Omental fat pad (tissue), 4 donors: ENCODE results near the gene NTRK2. TPM values are rescaled to one million over a fixed set of nuclear protein-coding genes. Genes with fewer than 3 reads are reported as not detected.

Experiments
- ATAC-seq: fragments of 150-250 bp; one replicate; pipeline ENCODE4 v1.9.1; 2016; ENCODE audit warnings: mild to moderate bottlenecking, moderate library complexity; ENCODE audit not compliant: low FRiP score
- DNase-seq: peaks from one replicate; pipeline ENCODE4 v3.0.0-alpha.2; 2019; ENCODE audit warnings: low spot score
- total RNA-seq, 4 donors: library from RNA; depleted of rRNA; stranded (reverse); fragments of >200 nt; gene quantifications; one replicate each; pipeline ENCODE4 v1.1.0, GENCODE V29; 2016
- TF ChIP-seq, protein P1 (sequence below), 3 donors: fragments of 450-650 bp; IDR thresholded peaks; one replicate each; pipeline ENCODE4 v1.5.1; 2016 to 2017; ENCODE audit warnings: antibody characterized with exemption in 3 of 3, mild to moderate bottlenecking in 3 of 3, moderate library complexity in 2 of 3

Gene NTRK2
- total RNA-seq, 4 donors from 2014 or later, result 13.9 to 20.2 (median 16.1) TPM

- TF ChIP-seq, protein P1, sequence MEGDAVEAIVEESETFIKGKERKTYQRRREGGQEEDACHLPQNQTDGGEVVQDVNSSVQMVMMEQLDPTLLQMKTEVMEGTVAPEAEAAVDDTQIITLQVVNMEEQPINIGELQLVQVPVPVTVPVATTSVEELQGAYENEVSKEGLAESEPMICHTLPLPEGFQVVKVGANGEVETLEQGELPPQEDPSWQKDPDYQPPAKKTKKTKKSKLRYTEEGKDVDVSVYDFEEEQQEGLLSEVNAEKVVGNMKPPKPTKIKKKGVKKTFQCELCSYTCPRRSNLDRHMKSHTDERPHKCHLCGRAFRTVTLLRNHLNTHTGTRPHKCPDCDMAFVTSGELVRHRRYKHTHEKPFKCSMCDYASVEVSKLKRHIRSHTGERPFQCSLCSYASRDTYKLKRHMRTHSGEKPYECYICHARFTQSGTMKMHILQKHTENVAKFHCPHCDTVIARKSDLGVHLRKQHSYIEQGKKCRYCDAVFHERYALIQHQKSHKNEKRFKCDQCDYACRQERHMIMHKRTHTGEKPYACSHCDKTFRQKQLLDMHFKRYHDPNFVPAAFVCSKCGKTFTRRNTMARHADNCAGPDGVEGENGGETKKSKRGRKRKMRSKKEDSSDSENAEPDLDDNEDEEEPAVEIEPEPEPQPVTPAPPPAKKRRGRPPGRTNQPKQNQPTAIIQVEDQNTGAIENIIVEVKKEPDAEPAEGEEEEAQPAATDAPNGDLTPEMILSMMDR (IDR thresholded peaks at IDR 0.05), result no peak
- DNase-seq, result no peak
- ATAC-seq, result no peak
These were observed 281.6 kb downstream of the NTRK2 start for GRCh38 chr9:84950879-84951811.

GRCh38 chr9:84953252-84953773, 283.8 kb downstream of the NTRK2 start:
- TF ChIP-seq, protein P1 (IDR thresholded peaks at IDR 0.05), result no peak
- DNase-seq (no peak), ATAC-seq (no peak)

DNA sequence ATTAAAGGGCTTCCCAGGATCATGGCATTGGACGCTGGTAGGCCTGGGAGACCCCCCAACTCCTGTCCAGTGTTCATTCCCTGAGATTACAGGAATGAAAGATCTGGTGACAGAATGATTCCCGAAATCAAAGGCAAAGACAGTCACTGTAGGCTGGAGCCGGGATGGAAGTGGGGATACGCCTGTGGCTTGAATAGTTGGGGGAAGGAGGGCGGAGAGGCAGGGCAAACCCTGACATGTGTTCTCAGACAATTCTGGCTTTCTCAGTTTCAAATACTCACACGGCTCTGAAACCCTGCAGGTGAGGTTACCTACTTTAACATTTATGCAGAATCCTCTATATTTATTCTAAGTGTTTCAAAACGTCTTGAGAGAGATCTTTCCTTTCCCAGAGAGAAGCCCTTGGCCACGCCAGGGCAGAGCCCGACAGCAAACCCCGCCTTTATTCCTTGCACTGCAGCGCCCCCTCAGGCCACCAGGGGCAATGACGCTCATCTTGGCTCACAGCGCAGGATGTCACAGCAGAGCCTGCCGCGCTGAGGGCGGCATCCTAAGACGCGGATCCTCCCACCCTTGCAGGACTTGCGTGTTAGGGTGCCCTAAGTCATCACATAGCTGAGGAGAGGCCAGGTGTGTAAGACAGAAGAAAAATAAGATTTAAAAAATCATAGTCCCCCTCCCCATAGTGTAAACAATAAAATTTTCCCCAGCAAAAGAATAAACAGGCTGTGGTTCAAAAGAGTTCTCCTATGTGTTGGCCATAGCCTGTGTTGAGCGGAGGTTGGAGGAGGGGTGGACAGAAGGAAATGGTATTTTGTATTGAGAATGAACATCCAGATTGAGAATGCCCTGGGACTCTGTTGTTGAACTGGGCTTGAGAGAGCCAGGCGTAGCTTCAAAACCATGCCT, 284.5 kb downstream of the NTRK2 start:
- ATAC-seq (peak; percentile 89), DNase-seq (peak; percentile 56)

DNA sequence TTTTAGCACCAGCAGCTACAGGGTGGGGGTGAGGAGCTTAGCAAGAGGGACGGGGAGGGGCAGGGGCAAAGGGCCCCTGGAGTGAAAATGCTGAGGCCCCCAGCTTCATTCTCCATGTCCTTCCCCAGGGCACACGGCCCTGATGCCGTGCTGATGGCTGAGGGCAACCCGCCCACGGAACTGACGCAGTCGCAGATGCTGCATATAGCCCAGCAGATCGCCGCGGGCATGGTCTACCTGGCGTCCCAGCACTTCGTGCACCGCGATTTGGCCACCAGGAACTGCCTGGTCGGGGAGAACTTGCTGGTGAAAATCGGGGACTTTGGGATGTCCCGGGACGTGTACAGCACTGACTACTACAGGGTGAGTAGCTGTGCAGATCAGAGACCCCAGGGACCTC, 285.6 kb downstream of the NTRK2 start:
- DNase-seq (no peak), ATAC-seq (no peak)

More for the DNA sequence above, 284.5 kb downstream of the NTRK2 start:
- TF ChIP-seq, protein P1 (IDR thresholded peaks at IDR 0.05), result peak in 2 of 3 donors; percentile 27 to 31

GRCh38 chr9:84955971-84956370, 286.4 kb downstream of the NTRK2 start:
- no peak for DNase-seq
- no peak for ATAC-seq
- TF ChIP-seq, protein P1 (IDR thresholded peaks at IDR 0.05), result no peak

More for the DNA sequence above, 285.6 kb downstream of the NTRK2 start:
- TF ChIP-seq, protein P1 (IDR thresholded peaks at IDR 0.05), result no peak

DNA sequence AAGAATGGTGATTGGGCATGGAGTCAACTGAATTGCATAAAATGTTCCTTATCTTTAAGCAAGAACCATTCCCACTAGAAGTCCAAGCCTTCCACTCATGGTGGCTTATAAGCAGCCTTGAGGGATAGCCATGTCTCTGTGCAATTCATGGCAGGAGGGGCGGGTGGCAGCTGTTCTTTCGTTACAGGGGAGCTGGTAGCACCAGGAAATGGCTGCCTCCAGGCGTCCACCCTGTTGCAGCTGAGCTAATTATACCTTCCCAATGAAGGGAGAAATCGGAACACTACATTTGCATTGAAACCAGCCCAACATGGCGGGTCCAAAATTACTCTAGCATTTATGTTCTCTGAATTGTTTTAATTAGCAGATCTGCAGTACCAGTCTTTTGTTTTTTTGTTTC, 289.8 kb downstream of the NTRK2 start:
- no peak for ATAC-seq
- no peak for DNase-seq
- TF ChIP-seq, protein P1 (IDR thresholded peaks at IDR 0.05), result no peak
